CD4-positive, alpha-beta T cell treated with Interleukin-15 for 4 hours (primary cell): ENCODE data around the gene ARX.

Experiments used
- DNase-seq: peaks from one replicate; pipeline ENCODE4 v3.0.0-alpha.2; 2020; ENCODE audit warnings: low spot score

The ARX gene

GRCh38 chrX:25016938-25017598 is 1.3 kb upstream of the ARX start:
- DNase-seq = no peak

DNA sequence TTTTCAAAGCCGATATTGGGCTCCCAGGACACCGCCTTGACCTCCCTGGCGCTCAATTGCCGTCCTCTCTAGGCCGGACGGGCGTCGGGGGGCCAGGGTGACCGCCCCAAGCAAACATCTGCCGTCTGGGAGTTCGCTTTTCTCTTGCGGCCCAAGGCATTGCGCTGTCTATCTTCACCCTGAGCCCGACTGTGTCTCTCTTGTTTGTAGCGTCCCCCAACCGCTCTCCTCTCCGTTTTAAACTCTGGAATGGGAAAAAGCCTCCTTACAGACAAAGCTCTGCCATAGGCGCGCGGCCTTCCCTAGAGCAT is 551 bp upstream of the ARX start:
- DNase-seq = no peak

GRCh38 chrX:25014366-25014838 is 1.4 kb downstream of the ARX start:
- DNase-seq = no peak

DNA sequence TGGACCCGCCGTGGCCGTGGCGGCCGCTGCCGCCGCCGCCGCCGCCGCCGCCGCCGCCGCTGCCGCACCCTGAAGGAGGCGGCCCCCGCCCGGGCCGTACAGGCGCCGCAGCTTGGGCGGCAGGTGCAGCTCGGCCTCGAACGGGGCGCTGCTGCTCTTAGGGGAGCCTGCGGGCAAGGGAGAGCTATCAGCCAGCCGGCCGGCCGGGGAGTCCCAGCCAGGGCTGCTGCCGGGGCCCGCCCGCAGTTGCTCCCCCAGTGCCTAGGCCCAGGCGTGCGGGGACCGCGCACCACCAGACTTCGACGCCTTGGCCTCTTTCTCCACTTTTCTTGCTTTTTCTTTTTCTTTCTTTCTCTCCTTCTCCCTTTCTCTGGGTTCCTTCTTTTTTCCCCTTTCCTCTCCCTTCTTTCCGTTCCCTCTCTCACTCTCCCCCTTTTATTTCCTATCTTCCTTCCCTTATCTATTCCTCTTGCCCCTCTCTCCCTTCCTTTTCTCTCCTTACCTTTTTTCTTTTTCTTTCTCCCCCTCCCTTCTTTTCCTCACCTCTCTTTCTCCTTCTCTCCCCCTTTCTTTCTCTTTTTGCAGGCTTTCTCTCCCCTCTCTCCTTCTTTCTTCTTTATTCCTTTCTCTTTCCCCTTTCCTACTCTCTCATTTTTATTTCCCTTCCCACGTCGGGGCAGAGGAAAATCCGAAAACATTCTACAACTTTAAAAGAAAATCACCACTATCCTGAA is 2.0 kb downstream of the ARX start:
- no peak for DNase-seq

GRCh38 chrX:25012793-25013631 is 2.8 kb downstream of the ARX start:
- no peak for DNase-seq

- DNase-seq = no peak
Observed at GRCh38 chrX:25012433-25012735, 3.4 kb downstream of the ARX start.

- no peak for DNase-seq
Observed at GRCh38 chrX:25011589-25012432, 4.0 kb downstream of the ARX start.

DNA sequence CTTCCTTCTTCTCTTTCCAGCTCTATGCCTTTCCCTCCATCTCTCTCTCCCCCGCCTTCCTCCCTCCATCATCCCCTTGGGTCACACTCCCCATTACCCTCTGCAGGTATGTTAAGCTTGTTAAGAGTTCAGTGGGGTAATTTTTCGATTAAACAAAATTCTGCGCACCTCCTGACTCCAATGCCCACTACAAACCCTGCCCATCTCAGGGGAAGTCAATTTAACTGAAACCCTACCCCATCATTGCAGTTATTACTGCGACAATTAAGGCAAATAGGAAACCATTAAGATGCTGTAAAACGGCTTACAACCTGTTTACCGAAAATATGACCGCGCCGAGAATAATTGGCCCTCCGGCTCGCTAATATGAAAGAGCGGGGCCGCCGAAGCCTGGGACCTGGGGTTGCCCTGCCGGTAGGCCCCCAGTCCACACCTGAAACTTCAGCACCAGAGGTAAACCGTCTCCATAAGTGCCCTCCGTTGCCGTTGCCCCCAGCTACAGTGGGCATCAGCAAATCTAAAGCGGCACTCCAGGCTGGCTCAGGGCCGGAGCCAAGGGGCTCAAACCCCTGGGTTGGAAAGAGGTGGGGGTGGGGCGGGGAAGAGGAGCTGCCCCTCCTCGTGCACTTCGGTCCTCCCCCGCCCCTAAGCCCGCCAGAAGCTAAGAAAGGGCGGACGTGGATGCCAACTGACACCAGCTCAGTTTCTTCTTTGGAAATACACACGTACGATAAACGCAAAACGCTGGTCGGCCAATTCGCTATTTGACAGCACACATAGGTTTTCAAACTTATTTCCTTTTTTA is 4.8 kb downstream of the ARX start:
- DNase-seq = no peak

DNA sequence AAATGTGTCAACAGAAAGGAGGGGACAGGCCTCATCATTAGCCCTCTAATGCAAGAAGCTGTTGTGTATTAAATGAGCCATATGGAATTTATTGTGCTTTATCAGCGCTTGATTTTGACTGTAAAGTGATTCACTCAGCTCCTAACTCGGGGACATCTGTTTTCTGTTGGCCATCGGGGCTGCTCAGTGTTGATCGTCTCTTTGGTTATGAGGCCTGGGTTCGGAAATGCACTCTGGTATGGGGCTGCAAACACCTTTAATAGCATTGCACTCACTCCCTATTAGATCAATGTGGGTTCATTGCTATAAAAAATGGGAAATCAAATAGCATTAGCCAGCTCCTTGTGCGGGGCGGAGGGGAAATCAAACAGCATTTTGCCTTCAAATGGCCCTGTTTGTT is 6.4 kb downstream of the ARX start:
- DNase-seq = no peak

DNA sequence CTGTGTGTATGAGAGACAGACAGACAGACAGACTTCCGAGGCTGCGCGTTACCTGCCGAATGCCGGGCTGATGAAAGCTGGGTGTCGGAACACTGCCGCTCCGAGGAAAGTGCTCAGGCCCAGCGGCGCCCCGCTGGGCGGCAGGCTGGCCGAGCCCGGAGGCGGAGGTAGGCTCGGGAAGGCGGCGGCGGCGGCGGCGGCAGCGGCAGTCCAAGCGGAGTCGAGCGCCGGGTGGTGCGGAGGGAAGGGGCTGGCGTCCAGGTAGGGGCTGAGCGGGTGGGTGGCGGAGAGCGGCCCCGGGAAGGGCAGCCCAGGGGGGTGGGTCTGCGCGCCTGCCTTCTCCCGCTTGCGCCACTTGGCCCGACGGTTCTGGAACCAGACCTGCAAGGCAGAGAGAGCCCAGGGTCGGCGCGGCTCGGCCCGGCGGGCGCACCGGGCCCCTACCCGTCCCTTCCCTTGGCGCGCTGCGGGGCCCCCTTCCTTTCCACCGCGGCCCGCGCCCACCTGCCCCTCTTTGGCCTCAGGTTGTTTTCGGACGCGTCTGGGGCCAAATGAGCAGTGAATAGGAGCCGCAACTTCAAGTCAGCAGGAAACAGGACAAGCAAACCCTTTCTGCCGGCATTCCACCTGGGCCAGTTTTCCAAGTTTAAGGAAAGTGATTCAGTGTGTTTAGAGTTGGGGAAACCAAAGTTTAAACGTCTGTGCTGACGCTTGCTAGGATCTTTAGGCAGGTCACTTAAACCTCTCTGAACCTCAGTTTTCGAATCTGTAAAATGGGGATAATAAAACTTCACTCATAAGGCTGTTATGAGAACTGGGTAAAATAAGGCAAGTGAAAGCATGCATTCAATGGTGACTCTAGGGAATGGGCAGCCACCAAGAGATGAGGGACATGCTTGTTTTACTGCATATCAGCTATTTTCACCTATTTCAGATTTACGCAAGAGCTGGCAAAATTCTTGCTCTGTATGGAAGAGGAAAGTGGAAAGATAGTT is 8.4 kb downstream of the ARX start:
- DNase-seq = no peak

DNA sequence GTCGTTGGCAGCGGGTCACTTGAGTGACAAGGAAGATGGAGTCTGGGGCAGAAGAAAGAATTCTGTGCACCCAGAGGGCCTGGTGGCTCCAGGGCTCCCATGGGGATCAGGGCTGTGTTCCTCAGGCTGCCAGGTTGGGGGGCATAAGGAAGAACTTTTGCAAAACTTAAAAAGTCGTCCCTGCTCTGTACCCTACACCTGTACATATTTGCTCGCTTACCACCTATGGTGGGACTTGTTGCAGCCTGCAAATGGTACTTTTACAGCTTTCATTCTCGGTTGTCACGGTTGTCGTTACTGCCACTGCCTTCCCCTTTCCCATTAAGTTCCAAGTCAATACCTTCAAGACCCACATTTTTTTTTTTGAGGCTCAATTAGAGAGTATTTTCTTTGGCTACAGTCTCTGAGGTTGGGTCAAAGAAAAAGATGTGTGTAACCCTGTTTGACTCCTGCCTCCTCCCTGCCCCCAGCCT is 9.1 kb downstream of the ARX start:
- no peak for DNase-seq

DNA sequence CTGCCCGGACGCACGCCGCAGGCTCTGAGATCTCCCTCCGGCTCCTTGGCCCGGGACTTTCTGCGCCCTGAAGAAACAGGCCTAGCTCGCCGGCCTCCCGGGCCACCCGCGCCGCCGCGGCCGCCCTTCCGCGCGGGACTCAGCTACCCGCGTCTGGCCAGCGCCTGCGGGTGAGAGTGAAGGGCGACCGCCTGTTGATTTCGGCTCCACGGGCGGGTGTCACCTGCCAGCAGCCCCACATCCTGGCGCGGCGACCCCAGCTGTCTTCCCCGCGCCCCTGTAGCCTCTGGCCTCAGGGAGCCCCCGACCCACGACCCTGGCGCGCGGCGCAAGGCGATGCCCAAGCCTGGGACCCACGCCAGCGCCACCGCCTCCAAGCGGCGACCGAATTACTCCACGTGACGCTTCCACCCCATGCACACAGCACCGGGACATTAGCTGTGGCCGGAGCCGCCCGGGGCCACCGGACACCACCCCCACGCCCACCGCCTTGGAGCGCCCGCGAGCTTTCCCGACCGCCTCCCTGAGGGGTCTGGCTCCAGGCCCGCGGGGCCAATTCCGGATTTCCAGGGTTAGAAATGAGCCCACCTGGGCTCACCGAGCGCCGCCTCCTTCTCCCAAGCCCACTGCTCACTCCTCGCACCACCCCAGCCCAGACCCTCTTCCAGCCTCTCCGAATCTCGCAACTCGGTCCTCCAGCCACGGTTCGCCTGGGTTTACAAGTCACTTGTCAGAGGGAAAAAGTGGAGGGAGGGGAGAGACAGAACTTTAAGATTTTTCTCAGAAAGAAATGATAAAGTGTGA is 10.2 kb downstream of the ARX start:
- no peak for DNase-seq

DNA sequence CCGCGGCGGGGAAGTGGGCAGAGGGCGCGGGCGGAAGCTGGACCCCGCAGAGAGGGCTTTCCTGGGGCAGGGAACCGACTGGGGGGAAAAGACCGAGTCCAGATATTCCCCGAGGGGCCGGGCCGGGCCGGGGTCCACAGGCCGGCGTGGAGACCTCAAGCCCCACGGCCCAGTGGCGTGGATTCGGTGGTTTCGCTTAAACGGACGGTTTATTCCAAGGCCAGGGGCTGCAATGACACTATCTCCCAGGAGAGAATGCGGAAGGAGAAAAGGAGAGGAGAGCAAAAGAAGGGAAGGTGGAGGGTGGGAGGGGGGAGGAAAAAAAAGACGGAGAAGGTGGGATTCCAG is 10.8 kb downstream of the ARX start:
- DNase-seq = no peak

DNA sequence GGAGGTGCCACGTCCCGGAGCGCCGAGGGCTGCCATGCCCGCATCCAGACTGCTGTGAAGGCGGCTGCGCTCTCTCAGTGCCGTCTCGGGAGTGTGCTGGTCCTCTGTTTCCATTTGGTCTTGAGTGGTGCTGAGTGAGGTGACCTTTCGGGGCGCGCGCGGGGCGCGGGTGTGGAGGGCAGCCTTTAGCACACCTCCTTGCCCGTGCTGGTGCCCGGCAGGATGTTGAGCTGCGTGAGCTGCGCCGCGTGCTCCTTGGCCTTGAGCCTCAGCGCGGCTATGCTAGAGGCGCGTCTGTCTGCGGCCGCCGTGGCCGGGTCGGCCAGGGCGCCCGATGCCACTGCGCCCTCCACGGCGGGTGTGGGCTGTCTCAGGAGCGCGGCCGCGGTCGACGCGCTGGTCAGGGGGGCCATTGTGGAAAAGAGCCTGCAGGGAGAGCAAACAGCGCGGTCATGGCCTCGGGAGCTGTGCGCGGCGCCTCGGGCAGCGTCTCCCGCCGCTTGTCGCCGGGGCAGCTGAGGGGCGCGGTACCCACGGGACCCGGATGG is 11.2 kb downstream of the ARX start:
- DNase-seq = no peak

- no peak for DNase-seq
Observed at GRCh38 chrX:25004040-25004439, 11.7 kb downstream of the ARX start.

DNA sequence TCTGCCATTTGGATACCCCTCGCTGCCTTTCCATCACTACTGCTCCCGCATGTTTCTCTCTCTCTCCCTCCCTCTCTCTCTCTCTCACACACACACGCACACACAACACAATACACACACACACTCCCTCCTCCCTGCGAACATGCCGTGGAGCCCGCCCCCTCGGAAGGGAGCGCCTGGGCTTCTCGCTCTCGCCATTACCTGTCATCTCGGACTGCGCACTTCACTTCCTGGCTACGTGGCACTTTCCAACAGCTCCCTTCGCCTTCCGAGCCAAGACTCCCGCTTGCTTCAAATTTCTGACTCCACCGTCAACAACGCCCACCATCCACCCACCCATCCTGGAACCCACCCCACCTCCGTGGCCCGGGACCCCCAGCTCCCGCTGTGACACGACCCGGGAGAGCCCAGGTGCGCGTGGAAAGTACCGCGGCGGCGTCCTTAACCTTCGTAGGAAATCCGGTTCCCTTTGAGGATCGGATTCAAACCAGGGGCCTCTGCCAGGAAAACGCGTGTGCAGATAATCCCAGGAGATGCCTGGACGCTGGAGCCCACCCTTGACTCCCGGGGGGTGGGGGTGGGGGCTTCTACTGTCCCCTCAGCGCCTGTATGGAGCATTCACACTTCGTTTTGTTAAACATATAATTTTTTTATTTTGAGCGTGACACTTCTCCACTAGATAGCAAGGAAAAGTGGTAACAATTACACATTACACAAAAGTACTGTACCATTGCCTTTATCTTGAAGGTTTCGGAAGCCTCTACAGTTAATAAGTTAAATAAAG is 12.5 kb downstream of the ARX start:
- no peak for DNase-seq

DNA sequence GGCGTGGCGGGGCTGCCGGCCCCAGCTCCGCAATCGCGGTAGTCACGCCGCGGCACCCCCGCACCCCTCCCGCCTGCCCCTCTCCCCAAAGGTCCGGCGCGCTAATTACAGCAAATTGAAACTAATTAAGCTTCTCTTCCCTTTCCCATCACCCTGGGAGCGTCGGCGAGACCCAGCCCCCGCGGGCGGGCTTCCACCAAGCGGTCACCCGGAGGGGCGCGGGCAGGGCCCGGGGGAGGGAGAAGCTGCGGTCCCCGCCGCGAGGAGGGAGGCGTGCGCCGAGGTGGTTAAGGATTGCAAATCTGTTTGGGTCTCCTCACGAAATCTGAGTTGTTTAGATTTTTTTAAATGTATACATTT is 13.1 kb downstream of the ARX start:
- no peak for DNase-seq
